HG03354 (cell line): ENCODE measurements around the gene HCK.

Experiments used
- ATAC-seq: cut with Tn5 transposase; IDR thresholded peaks from one replicate; pipeline ENCODE4 v1.9.1; 2021; ENCODE audit warnings: mild to moderate bottlenecking; ENCODE audit not compliant: unreplicated experiment, poor library complexity, severe bottlenecking

Gene HCK

DNA sequence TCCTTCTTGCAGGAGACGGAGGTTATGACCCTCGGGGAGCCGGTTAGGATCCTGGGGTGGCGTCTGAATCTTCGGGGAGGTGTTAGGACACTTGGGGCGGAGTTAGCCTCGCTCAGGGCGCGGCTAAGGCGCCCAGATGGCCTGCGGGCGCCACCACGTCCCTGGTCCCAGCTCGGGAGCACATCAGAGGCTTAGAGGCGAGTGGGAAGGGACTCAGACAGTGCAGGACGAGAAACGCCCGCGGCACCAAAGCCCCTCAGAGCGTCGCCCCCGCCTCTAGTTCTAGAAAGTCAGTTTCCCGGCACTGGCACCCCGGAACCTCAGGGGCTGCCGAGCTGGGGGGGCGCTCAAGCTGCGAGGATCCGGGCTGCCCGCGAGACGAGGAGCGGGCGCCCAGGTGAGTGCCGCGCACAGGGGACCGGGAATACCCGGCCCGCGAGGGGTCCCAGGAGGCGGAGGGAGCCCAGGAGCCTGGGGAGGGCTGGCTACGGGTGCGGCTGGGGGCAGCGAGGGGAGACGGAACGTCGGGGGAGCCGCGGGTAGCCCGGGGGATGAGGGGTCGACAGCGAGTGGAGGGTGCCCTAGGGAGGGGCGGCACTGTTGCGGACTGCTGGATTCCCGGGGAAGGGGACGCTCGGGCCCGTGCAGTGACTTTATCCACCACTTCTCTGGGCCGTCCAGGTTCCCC, at the start of gene HCK:
TSS of gene HCK (plus strand) at position 153 of the 688 bp plus-strand sequence.
- ATAC-seq: no peak

DNA sequence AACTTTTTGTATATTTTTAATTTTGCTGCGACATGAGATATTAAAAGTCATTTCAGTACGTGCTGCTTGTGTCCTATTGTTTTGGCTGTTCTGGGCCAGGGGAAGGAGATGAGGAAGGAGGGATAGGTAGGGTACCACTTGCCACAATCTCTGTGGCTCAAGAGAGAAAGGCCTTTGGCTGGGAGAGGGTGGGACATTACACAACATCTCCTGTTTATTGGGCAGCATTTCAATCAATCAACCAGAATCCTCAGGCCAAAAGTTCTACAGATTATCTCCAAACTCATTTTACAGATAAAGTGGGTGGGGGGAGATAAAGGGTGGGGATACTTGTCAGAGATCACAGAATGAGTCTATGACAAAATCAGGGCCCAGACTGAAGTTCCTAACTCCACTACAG, 48.7 kb upstream of the HCK start:
- ATAC-seq: no peak

DNA sequence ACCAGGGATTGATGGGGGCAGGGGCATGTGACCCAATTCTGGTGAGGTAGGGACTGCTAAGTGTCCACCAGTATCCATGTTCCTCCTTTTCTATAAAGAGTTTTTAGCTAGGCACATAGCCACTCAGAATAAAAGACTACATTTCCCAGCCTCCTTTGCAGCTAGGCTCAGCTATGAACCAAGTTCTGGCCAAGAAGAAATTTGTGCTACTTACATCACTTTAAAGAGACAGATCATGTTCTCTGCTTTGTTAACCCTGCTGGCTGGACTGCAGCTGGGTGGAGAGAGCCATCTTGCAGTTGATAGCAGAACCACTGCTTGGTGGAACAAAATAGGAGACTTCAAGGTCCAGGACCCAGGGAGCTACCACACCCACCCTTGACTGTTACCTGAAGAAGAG, 47.1 kb upstream of the HCK start:
- ATAC-seq: no peak

DNA sequence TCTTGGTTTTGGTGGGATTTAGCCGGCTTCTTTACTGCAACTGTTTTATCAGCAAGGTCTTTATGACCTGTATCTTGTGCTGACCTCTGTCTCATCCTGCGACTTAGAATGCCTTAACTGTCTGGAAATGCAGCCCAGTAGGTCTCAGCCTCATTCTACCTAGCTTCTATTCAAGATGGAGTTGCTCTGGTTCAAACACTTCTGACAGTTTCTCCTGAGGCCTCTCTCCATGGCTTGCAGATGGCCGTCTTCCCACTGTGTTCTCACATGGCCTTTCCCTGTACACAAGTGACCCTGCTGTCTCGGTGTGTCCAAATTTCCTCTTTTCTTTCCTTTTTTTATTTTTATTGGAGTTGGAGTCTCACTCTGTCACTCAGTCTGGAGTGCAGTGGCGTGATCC, 46.0 kb upstream of the HCK start:
- no peak for ATAC-seq

DNA sequence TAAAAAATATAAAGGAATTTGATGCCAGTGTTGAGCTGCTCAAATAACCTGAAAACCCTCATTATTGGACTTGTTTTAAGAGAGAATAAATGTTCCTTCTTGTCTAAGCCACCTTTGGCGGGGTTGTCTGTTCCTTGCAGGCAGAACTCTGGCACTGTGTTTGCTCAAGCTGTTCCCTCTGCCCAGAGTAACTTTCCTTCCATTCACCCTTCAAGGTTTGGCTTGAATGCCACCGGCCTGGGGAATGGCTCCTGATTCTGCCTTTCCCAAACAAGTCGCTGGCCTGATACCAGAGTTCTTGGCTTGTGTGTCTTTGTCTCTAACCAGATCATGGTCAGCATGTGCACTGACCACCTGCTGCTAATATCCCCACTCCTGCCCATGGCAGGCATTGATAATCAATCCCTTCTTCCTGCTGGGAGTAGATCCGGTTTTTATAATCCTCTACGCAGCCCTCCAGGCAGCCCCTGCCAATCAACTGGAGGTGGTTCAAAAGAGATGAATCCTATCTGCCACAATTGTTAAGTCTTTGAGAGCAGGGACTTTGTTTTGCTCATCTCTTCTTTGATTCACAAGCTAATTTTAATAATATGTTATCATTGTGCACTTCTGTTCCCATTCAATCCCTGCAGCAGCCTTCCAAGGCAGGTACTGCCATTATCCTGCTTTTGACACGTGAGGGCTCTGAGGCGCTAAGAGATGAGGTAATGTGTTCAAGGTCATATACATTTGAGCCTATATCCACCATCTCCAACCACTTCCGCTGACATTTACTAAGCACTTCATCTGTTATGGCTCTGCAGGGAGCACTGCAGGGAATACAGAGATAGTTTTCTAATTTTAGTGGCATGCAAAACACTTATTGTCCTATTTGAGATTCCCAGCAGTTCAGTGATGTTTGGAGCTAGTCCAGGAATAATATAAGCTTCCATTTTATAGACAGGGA, 44.9 kb upstream of the HCK start:
- ATAC-seq: no peak

DNA sequence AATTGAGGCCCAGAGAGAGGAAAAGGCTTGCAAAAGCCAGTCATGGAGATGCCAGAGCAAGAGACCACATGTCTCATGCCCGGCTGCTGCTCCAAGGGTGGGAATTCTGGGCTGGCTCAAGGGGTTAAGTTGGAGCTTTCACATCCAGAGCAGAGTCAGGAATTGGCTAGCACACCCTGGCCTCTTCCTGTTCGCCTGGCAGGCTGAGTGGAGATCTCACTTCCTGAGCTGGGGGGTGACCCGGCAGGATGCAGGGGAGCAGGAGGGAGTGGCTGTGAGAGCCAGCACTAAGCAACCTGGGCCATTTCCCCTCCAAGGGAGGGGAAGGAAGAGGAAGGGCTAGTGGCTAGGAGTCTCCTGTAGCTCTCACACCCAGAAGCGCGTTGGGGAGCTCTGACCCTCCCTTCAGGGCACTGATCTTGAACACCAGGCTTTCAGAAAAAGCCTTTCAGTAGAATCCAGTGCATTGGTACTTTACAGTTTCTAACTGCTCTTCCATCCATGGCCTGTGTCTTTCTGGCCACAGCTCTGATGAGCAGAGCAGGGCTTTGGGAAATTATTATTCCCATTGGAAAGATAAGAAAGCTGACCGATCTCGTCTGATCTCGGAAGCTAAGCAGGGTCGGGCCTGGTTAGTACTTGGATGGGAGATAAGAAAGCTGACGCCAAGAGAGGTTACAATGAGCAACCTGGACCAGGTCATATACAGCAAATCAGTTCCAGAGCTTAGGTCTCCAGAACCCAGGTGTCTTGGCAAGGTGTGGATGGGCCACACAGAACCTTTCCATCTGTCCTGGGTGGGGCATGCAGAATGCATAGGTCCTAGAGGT, 44.0 kb upstream of the HCK start:
- ATAC-seq: no peak

DNA sequence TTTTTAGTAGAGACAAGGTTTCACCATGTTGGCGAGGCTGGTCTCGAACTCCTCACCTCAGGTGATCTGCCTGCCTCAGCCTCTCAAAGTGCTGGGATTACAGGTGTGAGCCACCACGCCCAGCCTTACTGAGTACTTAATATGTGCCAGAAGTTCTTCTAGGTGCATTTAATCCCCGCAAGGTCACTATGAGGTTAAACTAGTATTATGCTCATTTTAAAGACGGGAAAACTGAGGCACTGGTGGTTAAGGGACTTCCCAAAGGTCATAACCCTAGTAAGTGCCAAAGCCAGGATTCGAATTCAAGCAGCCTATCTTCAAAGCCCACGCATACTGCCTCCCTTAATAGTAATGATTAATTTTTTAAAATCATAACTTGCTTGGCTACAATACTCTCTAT, 42.5 kb upstream of the HCK start:
- no peak for ATAC-seq

DNA sequence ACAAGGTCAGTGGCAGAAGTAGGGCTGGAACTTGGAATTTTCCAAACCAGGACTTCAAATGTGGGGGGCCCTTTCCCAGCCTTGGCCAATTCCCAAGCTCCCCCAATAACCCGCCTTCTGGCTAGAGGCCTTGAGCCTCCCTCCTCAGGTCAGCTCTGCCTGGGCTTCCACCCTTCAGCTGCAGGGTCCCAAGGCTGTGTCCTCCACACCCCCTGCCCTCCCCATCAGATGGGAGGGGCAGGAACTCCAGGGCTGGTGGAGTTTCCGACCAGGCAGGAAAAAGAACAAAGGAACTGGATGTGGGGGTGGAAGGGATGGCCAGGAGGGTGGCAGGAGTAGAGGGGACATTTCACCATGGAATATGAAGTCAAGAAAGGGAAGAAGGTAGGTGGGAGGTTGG, 41.9 kb upstream of the HCK start, which contains the start of gene CCM2L:
TSS of gene CCM2L (plus strand) at position 338 of the 400 bp plus-strand sequence. CDS start at position 355, 17 bp downstream.
- ATAC-seq: no peak

DNA sequence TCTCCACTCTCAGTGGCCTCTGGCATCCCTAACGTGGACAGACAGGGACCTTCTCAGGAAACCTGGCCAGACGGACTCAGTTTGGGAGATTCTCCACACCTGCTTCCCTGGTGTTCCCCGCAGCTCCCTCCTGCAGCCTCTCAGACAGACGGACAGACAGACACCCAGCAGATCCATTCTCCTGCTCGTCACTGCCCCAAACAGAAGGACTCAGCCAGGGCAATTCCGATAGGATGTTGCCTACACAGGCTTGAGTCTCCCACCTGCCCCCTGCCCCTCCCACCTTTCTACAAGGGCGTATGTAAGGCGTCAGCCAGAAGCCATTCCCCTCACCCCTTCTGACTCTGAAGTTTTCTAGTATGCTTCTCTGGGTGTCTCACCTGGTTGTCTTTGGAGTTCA, 41.4 kb upstream of the HCK start:
- ATAC-seq: no peak

DNA sequence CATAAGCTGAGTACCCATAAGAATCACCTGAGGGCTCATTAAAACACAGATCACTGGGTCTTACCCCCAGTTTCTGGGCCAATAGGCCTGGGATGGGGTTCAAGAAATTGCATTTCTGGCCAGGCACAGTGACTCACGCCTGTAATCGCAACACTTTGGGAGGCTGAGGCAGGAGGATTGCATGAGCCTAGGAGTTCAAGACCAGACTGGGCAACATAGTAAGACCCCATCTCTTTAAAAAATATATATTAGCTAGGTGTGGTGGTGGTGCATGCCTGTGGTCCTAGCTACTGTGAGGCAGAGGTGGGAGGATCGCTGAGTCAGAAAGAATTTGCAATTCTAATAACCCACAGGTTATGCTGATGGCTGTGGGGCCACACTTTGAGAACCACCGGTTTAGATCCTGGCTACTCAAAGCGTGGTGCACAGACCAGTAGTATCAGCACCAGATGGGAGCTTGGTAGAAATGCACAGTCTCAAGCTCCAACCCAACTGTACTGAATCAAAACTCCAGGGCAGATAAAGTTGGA, 39.8 kb upstream of the HCK start:
- ATAC-seq: no peak

DNA sequence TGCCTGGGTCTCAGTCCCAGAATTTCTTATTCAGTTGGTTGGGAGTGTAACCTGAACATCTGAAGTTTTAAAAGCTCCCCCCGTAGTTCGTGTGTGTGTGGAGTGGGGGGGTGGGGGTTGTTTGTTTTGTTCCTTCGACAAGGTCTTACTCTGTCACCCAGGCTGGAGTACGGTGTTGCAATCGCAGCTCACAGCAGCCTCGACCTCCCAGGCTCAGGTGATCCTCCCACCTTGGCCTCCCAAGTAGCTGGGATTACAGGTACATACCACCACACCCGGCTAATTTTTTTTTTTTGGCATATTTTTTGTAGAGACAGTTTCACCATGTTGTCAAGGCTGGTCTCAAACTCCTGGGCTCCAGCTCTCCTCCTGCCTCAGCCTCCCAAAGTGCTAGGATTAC, 38.7 kb upstream of the HCK start:
- ATAC-seq: no peak

DNA sequence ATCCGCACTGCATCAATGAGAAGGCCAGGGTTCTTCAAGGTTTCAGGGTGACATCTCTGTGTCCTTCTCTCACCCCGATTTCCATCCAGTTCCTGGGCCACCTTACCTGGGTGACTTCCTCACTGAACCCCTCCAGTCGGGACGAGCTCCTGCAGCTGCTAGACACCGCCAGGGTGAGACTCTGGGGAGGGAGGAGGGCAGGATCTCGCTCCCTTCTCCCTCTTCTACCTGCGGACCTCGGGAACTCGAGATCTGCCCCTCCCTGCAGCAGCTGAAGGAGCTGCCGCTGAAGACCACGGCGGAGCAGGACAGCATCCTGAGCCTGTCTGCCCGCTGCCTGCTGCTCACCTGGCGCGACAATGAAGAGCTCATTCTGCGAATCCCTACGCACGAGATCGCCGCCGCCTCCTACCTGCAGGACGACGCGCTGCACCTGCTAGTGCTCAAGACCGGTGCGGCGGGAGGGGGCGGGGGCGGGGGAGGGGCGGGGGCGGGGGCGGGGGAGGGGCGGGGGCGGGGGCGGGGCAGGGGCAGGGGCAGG, 34.3 kb upstream of the HCK start:
- ATAC-seq: no peak

DNA sequence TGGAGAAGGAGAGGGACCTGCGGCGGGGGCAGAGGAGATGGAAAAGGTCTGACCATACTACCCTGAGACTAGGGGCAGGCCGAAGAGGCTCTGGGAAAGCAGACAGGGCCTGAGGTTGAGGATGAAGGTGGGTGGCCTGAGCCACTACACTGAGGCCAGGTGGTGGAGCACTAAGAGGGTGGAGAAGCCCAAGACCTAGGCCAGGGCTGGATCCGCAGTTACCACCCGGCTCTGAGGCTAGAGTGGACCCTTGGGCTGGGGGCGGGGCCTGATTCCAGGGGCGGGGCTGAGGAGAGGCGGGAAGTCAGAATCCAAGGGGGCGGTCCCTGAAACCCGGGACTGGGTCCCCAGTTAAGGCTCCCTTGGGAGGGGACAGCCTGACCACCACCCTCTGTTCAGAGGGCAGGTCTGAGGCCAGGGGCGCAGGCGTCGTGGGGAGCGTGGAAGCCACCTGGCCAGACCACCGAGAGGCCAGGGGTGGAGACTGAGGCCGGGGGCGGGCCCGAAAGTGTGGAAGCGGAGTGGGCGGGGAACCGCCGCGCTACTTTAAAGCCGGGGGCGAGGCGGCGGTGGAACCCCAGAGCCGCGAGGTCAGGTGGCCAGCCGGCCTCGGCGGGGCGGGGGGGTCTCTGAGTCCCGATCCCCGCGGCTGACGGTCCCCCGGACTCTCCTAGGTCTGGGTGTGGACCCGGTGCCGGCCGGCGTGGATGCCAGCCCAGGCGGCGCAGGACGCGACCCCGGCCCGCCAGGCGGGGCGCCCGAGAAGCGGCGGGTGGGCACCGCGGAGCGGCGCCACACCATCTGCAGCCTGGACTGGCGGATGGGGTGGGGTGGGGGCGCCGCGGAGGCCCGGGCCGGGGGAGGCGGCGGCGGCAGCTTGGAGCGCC, 33.5 kb upstream of the HCK start:
- no peak for ATAC-seq

DNA sequence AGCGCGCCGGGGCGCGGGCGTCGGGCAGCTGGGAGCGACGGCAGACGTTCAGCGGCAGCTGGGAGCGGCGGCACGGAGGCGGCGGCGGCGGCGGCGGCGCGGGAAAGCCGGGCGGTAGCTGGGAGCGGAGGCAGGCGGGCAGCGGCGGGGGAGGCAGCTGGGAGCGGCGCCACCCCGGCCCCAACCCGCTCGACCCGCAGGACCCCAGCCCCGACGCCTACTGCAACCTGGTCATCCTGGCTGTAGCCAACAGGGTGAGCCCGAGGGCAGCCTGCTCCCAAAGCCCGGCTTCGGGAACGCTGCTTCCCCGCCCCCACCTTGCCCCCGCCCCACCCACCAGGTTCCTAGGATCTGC, 32.9 kb upstream of the HCK start:
- no peak for ATAC-seq

DNA sequence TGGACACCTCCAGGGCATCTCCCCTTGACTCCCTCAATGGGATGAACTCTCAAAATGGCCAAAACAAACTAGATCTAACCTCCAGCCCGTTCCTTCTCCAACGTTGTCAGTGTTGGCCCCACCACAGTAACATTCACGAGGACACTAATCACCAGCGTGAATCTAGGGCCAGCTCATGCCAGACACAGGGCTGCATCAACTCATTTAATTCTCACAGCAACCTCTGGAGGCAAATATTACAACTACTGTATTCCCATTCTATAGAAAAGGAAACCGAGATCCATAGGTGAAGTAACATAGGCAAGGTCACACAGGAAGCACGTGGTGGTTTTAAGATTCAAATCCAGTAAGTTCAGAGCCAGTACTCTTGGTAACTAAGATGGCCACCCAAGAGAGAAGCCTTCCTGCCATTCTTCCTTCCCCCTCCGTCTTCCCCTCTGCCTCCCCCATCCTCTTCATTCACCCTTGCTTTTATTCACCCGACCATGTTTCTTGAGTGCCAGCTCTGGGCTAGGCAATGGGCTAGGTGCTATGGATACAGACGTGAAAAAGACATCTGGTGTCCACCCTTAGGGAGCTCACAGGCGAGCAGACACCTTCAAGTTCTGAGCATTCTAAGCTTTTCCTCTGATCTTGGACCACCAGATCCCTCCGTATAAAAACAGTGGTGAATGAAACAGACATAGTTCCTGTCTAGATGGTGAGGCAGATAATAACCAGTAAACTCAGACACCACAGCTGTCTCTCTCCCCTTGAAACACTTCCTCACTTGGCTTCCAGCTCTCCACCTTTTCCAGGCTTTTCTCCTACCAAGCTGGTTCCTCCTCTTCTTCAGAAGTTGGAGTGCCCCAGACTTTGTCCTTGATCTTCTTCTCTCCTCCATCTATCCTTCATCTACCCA, 32.2 kb upstream of the HCK start:
- no peak for ATAC-seq

DNA sequence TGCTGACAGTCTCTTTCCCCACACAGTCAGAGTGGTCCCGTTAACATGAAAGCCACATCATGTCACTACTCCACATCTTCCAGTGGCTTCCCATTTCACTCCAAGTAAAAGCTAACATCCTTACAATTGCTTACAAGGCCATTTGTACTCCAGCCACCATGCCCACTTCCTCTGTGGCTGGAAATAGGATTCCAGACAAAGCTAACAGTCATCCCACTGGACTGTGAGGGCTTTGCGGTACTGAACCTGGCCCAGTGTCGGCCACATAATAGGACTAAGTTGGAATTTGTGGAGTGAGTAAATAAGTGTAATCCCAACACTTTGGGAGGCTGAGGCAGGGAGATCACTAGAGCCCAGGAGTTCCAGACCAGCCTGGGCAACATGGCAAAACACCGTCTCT, 31.0 kb upstream of the HCK start:
- ATAC-seq: no peak

DNA sequence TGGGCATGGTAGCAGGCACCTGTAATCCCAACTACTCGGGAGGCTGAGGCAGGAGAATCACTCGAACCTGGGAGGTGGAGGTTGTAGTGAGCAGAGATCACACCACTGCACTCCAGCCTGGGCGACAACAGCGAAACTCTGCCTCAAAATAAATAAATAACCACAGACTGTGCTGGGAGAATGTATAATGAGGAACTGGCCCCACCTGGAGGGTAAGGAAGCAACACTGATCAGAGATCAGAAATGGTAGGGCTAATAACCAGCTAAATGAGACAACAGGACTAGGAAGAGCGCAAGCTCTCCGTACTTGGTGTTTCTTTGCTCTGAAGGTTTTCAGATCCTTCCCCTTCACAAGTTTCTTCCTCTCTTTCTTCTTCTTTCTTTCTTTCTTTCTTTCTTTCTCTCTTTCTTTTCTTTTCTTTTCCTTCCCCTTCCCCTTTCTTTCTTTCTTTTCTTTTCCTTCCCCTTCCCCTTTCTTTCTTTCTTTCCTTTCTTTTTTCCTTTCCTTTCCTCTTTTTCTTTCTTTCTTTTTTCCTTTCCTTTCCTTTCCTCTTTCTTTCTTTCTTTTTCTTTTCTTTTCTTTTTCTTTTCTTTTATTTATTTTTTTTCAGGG, 27.3 kb upstream of the HCK start:
- ATAC-seq: no peak
